ENCODE results near the gene DISP3. TPM values are rescaled to one million over a fixed set of nuclear protein-coding genes. Genes with fewer than 3 reads are reported as not detected.

The DISP3 gene
- total RNA-seq, 1 experiment from 2014 or later, result 2.3 TPM

DNA sequence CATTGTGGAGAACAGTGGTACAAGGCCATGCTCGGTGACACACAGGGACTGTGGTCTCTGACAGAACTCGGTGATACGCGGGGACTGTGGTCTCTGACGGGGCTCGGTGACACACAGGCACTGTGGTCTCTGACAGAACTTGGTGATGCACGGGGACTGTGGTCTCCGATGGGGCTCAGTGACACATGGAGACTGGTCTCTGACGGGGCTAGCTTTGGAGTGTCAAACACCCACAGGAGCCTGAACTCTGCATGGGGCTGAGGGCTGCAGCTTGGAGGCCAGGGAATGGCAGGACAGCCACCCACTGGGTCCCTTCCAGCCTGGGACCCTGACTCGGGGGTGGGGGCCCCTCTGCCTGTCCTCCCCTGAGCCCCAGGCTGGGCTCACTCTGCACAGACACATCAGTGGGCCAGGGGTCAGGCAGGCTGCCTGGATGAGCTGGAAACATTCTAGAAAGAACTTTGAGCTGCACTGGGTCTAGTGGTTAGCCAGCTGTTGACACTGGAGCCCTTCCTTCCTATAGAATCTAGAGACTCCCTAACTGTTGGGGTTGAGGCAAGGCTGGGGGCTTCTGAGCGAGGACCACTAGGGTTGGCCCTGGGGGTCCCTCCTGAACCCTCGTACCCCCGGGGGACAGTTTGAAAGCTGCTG lies 49.8 kb downstream of the DISP3 start:
- ChIA-PET RAD21 (ENCODE audit: low non-redundant PET in 1 of 2, low total read pairs in 2 of 2, uncharacterized antibody in 2 of 2, unreplicated experiment in 2 of 2) (no interaction called here), CTCF (no interaction called here), POLR2A (no interaction called here)
- Histone ChIP-seq H4K20me1 (ENCODE audit: insufficient read depth) (no peaks in the 10 kb centered on the region), H2AFZ (ENCODE audit: low read depth, low read length, poor library complexity, severe bottlenecking) (no peak overlapping the region), H3K4me1 (ENCODE audit: control insufficient read depth in 1 of 2, insufficient read depth in 2 of 2, low read length in 2 of 2) (no peaks in the 10 kb centered on the region), H3K9ac (ENCODE audit: low read length) (no peak overlapping the region), H3K79me2 (ENCODE audit: insufficient read depth, low read length) (no peaks in the 10 kb centered on the region), H3K9me2 (ENCODE audit: insufficient read depth) (no peaks in the 10 kb centered on the region), H3K27ac (ENCODE audit: low read depth, low read length) (no peak overlapping the region), H3K36me3 (ENCODE audit: control insufficient read depth in 1 of 2, insufficient read depth in 2 of 2, low read length in 2 of 2) (no peaks in the 10 kb centered on the region), H3K4me2 (ENCODE audit: low read length) (no peak overlapping the region), H3K4me3 (replicated peaks in 1 of 2; ENCODE audit: low read depth in 1 of 2, low read length in 2 of 2) (no peak overlapping the region), H3K27me3 (ENCODE audit: insufficient read depth, low read length) (no peaks in the 10 kb centered on the region), H3K9me3 (ENCODE audit: control insufficient read depth in 1 of 2, insufficient read depth in 1 of 2, low read depth in 1 of 2, low read length in 2 of 2) (no peaks in the 10 kb centered on the region)
- DNase-seq (ENCODE audit: low read depth, low spot score) (no peak), ATAC-seq (no peak)
- intact Hi-C loops (cut with micrococcal nuclease), result no loop called here
- TF ChIP-seq RAD21 (IDR thresholded peaks at IDR 0.05; ENCODE audit: low read depth), result no peak
- TF ChIP-seq, protein P1, sequence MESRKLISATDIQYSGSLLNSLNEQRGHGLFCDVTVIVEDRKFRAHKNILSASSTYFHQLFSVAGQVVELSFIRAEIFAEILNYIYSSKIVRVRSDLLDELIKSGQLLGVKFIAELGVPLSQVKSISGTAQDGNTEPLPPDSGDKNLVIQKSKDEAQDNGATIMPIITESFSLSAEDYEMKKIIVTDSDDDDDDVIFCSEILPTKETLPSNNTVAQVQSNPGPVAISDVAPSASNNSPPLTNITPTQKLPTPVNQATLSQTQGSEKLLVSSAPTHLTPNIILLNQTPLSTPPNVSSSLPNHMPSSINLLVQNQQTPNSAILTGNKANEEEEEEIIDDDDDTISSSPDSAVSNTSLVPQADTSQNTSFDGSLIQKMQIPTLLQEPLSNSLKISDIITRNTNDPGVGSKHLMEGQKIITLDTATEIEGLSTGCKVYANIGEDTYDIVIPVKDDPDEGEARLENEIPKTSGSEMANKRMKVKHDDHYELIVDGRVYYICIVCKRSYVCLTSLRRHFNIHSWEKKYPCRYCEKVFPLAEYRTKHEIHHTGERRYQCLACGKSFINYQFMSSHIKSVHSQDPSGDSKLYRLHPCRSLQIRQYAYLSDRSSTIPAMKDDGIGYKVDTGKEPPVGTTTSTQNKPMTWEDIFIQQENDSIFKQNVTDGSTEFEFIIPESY (IDR thresholded peaks at IDR 0.05; ENCODE audit: extremely low read depth, insufficient replicate concordance, low read length), result no peak
- TF ChIP-seq EGR1 (IDR thresholded peaks at IDR 0.05; ENCODE audit: low read depth), result no peak
- TF ChIP-seq YY1 (IDR thresholded peaks at IDR 0.05; ENCODE audit: extremely low read depth, insufficient replicate concordance, low read depth, low read length), result no peak
- no peak for TF ChIP-seq POLR2A (IDR thresholded peaks at IDR 0.05; ENCODE audit: borderline replicate concordance, extremely low read depth, insufficient read depth, insufficient read length)
- TF ChIP-seq, protein P2, sequence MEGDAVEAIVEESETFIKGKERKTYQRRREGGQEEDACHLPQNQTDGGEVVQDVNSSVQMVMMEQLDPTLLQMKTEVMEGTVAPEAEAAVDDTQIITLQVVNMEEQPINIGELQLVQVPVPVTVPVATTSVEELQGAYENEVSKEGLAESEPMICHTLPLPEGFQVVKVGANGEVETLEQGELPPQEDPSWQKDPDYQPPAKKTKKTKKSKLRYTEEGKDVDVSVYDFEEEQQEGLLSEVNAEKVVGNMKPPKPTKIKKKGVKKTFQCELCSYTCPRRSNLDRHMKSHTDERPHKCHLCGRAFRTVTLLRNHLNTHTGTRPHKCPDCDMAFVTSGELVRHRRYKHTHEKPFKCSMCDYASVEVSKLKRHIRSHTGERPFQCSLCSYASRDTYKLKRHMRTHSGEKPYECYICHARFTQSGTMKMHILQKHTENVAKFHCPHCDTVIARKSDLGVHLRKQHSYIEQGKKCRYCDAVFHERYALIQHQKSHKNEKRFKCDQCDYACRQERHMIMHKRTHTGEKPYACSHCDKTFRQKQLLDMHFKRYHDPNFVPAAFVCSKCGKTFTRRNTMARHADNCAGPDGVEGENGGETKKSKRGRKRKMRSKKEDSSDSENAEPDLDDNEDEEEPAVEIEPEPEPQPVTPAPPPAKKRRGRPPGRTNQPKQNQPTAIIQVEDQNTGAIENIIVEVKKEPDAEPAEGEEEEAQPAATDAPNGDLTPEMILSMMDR (IDR thresholded peaks at IDR 0.05 in 2 of 3, conservative IDR thresholded peaks at IDR 0.05 in 1 of 3; ENCODE audit: borderline replicate concordance in 1 of 3, insufficient read depth in 1 of 3, low read depth in 2 of 3, low read length in 2 of 3), result no peak
- TF ChIP-seq TCF7L2 (IDR thresholded peaks at IDR 0.05; ENCODE audit: borderline replicate concordance, extremely low read depth, insufficient read depth, insufficient read length), result no peak
- TF ChIP-seq EZH2phosphoT487 (IDR thresholded peaks at IDR 0.05; ENCODE audit: borderline replicate concordance), result no peak
- TF ChIP-seq SIN3A (IDR thresholded peaks at IDR 0.05; ENCODE audit: low read depth), result no peak
- no peak for TF ChIP-seq CBX3 (IDR thresholded peaks at IDR 0.05; ENCODE audit: low read depth)
- BruUV-seq (replicated peaks), result no TSS peak

All from HCT116 (cell line).